ENCODE data around the gene CD79B.

Gene CD79B

GRCh38 chr17:63931981-63932561 lies at the start of gene CD79B:
Gene CD79B (minus strand): TSS chr17:63932331. CDS start chr17:63932261, 70 bp downstream.
- peak; percentile 56 for DNase-seq

GRCh38 chr17:63978272-63979200 lies 46.4 kb upstream of the CD79B start:
- no peak for DNase-seq

- no peak for DNase-seq
Observed at GRCh38 chr17:63976702-63977101, 44.6 kb upstream of the CD79B start.

- DNase-seq, result no peak
Observed at GRCh38 chr17:63975541-63976092, 43.5 kb upstream of the CD79B start.

- no peak for DNase-seq
Observed at GRCh38 chr17:63974594-63975192, 42.6 kb upstream of the CD79B start.

GRCh38 chr17:63973930-63974593 lies 41.9 kb upstream of the CD79B start:
- DNase-seq, result peak; percentile 49

GRCh38 chr17:63973247-63973646 lies 41.1 kb upstream of the CD79B start:
- no peak for DNase-seq

GRCh38 chr17:63972796-63973195 lies 40.7 kb upstream of the CD79B start, which contains the start of gene SCN4A:
Gene SCN4A (minus strand): TSS chr17:63972918. CDS start chr17:63972841, 77 bp downstream.
- DNase-seq, result no peak

- no peak for DNase-seq
Observed at GRCh38 chr17:63969278-63969677, 37.1 kb upstream of the CD79B start.

GRCh38 chr17:63967953-63968352 lies 35.8 kb upstream of the CD79B start:
- no peak for DNase-seq

GRCh38 chr17:63966646-63967264 lies 34.6 kb upstream of the CD79B start:
- DNase-seq, result no peak

GRCh38 chr17:63963123-63963522 lies 31.0 kb upstream of the CD79B start:
- no peak for DNase-seq

GRCh38 chr17:63962298-63962744 lies 30.2 kb upstream of the CD79B start:
- no peak for DNase-seq

- peak; percentile 79 for DNase-seq
Observed at GRCh38 chr17:63961355-63962212, 29.5 kb upstream of the CD79B start.

GRCh38 chr17:63960430-63960829 lies 28.3 kb upstream of the CD79B start:
- DNase-seq, result no peak

- DNase-seq, result peak; percentile 73
Observed at GRCh38 chr17:63960006-63960405, 27.9 kb upstream of the CD79B start.

- DNase-seq, result no peak
Observed at GRCh38 chr17:63956296-63956920, 24.3 kb upstream of the CD79B start.

GRCh38 chr17:63955791-63956190 lies 23.7 kb upstream of the CD79B start:
- no peak for DNase-seq

GRCh38 chr17:63955232-63955631 lies 23.1 kb upstream of the CD79B start:
- DNase-seq, result no peak

- DNase-seq, result no peak
Observed at GRCh38 chr17:63954402-63955063, 22.4 kb upstream of the CD79B start.

All from femur (tissue), 1 donor.